GM19193 (cell line): ENCODE data around the gene AMIGO2.

Experiments
- POLR2A ChIP-seq: IDR thresholded peaks from 4 replicates; pipeline ENCODE4 v1.6.1; 2011; ENCODE audit not compliant: insufficient read depth, insufficient read length; ENCODE audit errors: extremely low read depth

The AMIGO2 gene

DNA sequence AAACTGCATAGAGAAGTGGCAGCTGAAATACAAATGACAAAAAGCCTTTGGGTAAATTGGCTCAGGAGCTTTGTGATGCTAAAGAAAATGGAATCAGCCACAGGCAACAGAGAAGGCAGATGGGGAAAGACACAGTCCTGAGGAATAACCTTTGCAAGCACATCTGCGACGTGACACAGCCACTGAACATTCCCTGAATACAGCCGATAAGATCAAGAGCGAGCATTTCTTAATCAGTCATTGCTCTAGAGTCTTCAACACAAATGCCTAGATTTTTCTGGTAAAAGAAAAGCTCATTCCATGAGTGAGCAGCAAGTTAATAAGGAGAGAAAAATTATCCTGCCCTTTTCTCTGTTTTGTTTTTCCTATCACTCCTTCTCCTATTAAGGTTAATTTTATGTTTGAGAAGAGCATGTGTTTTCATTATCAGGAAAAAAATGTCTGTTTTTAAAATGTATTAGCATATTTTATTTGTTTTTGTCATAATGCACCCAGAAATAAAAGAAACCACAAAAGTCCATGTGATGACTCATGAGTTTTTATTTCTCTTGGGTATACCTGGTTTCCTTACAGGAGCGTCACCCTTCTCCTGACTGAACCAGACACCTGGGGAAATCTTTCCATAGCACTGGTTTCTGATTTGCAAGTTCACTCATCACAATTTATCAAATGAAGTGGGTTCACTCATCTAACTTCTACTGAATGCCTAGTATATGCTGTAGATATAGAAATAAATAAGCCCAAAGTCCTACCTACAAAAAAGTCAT is 45.8 kb downstream of the AMIGO2 start:
- no peak for TF ChIP-seq POLR2A

DNA sequence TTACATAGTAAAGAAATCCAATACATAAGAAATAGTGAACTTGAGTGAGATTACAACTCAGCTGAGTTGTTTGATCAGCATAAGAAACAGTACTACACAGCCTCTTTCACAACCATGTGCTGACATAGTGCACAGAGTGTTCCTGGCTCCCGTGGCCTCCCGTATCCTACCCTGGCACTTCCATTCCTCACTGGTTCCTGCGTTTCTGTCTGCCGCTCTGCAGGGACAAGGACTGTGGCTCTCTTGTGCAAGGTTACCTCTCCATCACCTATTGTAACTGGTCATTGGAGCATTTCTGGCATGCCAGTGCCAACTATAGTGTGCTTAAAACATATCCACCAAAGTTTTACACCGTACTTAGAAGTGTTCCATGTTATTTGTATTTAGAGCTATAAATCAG is 46.7 kb downstream of the AMIGO2 start:
- no peak for TF ChIP-seq POLR2A

GRCh38 chr12:47032644-47033043 is 47.1 kb downstream of the AMIGO2 start:
- TF ChIP-seq POLR2A, result no peak

GRCh38 chr12:47029903-47030302 is 49.9 kb downstream of the AMIGO2 start:
- TF ChIP-seq POLR2A, result no peak

- no peak for TF ChIP-seq POLR2A
Measured at GRCh38 chr12:47028981-47029708, 50.6 kb downstream of the AMIGO2 start.

- no peak for TF ChIP-seq POLR2A
Measured at GRCh38 chr12:47028186-47028585, 51.6 kb downstream of the AMIGO2 start.
